Gastroesophageal sphincter (tissue), 3 donors: ENCODE measurements around the gene CPNE6.

Experiments
- POLR2A ChIP-seq, 2 donors: fragments of 450-650 bp; IDR thresholded peaks; one replicate each; pipeline ENCODE4 v1.6.1; 2017; ENCODE audit warnings: antibody characterized with exemption in 2 of 2, mild to moderate bottlenecking in 2 of 2, moderate library complexity in 1 of 2
- POLR2AphosphoS5 ChIP-seq: sonication (generic); formaldehyde crosslinking; IDR thresholded peaks from one replicate; pipeline ENCODE4 v1.6.1; 2017; ENCODE audit warnings: antibody characterized with exemption
- TF ChIP-seq, protein P1 (sequence below), 4 experiments: fragments of 200-600 bp in 2 of 4; fragments of 450-650 bp in 2 of 4; sonication (generic) in 1 of 4; IDR thresholded peaks; one replicate each; pipeline ENCODE4 v1.5.1; 2017 to 2019; ENCODE audit warnings: antibody characterized with exemption in 4 of 4, mild to moderate bottlenecking in 2 of 4, moderate library complexity in 2 of 4

DNA sequence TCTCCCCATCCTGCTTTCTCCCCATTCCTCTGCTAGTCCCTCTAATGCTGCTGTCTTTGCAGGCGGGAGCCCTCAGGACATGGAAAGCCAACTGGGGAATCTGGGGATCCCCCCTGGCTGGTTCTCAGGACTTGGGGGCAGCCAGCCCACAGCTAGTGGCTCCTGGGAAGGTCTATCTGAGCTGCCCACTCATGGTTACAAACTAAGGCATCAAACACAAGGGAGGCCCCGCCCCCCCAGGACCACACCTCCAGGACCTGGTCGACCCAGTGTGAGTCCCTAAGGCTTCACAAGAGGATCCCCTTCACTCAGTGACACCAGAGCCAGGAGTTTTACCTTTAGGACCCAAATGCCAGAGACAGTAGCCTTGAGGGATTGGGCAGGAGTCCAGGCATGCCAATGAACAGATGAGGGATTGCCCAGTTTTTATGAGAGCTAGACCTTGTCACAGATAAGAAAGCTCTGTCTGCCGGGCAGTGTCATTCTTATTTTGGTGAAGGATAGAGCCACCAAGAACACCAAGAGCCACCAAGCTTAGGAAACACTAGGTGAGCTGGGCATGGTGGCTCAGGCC, 8.0 kb upstream of the CPNE6 start:
- TF ChIP-seq POLR2A (IDR thresholded peaks at IDR 0.05) (no peak), POLR2AphosphoS5 (no peak)
- TF ChIP-seq, protein P1, sequence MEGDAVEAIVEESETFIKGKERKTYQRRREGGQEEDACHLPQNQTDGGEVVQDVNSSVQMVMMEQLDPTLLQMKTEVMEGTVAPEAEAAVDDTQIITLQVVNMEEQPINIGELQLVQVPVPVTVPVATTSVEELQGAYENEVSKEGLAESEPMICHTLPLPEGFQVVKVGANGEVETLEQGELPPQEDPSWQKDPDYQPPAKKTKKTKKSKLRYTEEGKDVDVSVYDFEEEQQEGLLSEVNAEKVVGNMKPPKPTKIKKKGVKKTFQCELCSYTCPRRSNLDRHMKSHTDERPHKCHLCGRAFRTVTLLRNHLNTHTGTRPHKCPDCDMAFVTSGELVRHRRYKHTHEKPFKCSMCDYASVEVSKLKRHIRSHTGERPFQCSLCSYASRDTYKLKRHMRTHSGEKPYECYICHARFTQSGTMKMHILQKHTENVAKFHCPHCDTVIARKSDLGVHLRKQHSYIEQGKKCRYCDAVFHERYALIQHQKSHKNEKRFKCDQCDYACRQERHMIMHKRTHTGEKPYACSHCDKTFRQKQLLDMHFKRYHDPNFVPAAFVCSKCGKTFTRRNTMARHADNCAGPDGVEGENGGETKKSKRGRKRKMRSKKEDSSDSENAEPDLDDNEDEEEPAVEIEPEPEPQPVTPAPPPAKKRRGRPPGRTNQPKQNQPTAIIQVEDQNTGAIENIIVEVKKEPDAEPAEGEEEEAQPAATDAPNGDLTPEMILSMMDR (IDR thresholded peaks at IDR 0.05), result no peak
